ENCODE measurements around the gene CCL25. TPM values are rescaled to one million over a fixed set of nuclear protein-coding genes. Genes with fewer than 3 reads are reported as not detected.

The CCL25 gene
- total and polyA plus RNA-seq, 2 of the 4 experiments (the other 2 are of a cell fraction): not detected

GRCh38 chr19:8028951-8029491, 23.5 kb upstream of the CCL25 start:
- no peak overlapping the region for H3K27ac ChIP-seq (ENCODE audit: insufficient read depth, low read length)
- H2AK9ac ChIP-seq (replicated peaks; ENCODE audit: low read depth, low read length, poor library complexity): no peak overlapping the region
- no peak overlapping the region for H3K14ac ChIP-seq (replicated peaks; ENCODE audit: low read depth, low read length)
- WGBS, 2 experiments (ENCODE audit: extremely low coverage in 2 of 2, insufficient read length in 1 of 2): no CpG with 5 or more reads among the region's 12 CpGs
- H2AK5ac ChIP-seq (ENCODE audit: low read depth, low read length): no peak overlapping the region
- H3K4ac ChIP-seq (ENCODE audit: low read depth, low read length): no peak overlapping the region
- no peak overlapping the region for H2BK5ac ChIP-seq (ENCODE audit: low read depth, low read length, poor library complexity, severe bottlenecking)
- no peaks in the 10 kb centered on the region for H4K20me1 ChIP-seq (ENCODE audit: insufficient read depth, low read length)
- H3K4me1 ChIP-seq (ENCODE audit: control insufficient read depth, insufficient read depth, low read length): peaks cover 2% of the 10 kb centered on the region; the same call in 1 of the 2 replicates
- H4K8ac ChIP-seq (ENCODE audit: low read depth in 2 of 2, low read length in 2 of 2): no peak overlapping the region
- in situ Hi-C loops (cut with MboI; ENCODE audit: low sequenced_read_pairs): no loop called here
- H3K9me3 ChIP-seq (ENCODE audit: control insufficient read depth, insufficient read depth, low read length): no peaks in the 10 kb centered on the region
- POLR2A ChIA-PET (ENCODE audit: unreplicated experiment): interaction anchor here (0.6 kb wide), 1 partner anchor 27 kb away, joined by 7 read pairs; no protein-coding TSS in a partner anchor
- H3K27me3 ChIP-seq (ENCODE audit: control insufficient read depth, insufficient read depth, low read length): no peaks in the 10 kb centered on the region
- no peak overlapping the region for H2BK15ac ChIP-seq (ENCODE audit: low read depth, low read length)
- H3K36me3 ChIP-seq (ENCODE audit: control insufficient read depth, insufficient read depth, low read length): no peaks in the 10 kb centered on the region
- peak; percentile 82 for ATAC-seq (ENCODE audit: low read depth)
- intact Hi-C loops (cut with micrococcal nuclease): no loop called here
- no peak overlapping the region for H4K5ac ChIP-seq (ENCODE audit: low read depth, low read length)
- H3K4me3 ChIP-seq (ENCODE audit: insufficient read depth, low read depth, low read length): no peak overlapping the region
- no peak overlapping the region for H3K23ac ChIP-seq (ENCODE audit: low read depth, low read length)
- H3K9me1 ChIP-seq (ENCODE audit: insufficient read depth, low read length): no peaks in the 10 kb centered on the region; the same call in 1 of the 2 replicates
- BruUV-seq (replicated peaks): no TSS peak
- peak overlapping the region; percentile 72 for H2AFZ ChIP-seq (replicated peaks; ENCODE audit: low read length, poor library complexity)
- TF ChIP-seq POLR2A (IDR thresholded peaks at IDR 0.05; ENCODE audit: low read depth, low read length) (no peak), CEBPB (IDR thresholded peaks at IDR 0.05; ENCODE audit: low read depth, low read length) (no peak), CHD1 (IDR thresholded peaks at IDR 0.05; ENCODE audit: low read depth, low read length) (no peak), MXI1 (IDR thresholded peaks at IDR 0.05; ENCODE audit: borderline replicate concordance, low read depth, low read length) (no peak), RCOR1 (IDR thresholded peaks at IDR 0.05; ENCODE audit: insufficient replicate concordance, low read length) (no peak), NFE2L2 (IDR thresholded peaks at IDR 0.05; ENCODE audit: low read depth, low read length) (no peak), RAD21 (IDR thresholded peaks at IDR 0.05; ENCODE audit: low read length) (no peak), MAZ (IDR thresholded peaks at IDR 0.05; ENCODE audit: borderline replicate concordance, low read depth, low read length) (no peak), SMC3 (IDR thresholded peaks at IDR 0.05; ENCODE audit: low read depth, low read length) (no peak)
- TF ChIP-seq, protein P1, sequence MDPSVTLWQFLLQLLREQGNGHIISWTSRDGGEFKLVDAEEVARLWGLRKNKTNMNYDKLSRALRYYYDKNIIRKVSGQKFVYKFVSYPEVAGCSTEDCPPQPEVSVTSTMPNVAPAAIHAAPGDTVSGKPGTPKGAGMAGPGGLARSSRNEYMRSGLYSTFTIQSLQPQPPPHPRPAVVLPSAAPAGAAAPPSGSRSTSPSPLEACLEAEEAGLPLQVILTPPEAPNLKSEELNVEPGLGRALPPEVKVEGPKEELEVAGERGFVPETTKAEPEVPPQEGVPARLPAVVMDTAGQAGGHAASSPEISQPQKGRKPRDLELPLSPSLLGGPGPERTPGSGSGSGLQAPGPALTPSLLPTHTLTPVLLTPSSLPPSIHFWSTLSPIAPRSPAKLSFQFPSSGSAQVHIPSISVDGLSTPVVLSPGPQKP (IDR thresholded peaks at IDR 0.05; ENCODE audit: borderline replicate concordance, low read depth, low read length): no peak
- TF ChIP-seq, protein P2, sequence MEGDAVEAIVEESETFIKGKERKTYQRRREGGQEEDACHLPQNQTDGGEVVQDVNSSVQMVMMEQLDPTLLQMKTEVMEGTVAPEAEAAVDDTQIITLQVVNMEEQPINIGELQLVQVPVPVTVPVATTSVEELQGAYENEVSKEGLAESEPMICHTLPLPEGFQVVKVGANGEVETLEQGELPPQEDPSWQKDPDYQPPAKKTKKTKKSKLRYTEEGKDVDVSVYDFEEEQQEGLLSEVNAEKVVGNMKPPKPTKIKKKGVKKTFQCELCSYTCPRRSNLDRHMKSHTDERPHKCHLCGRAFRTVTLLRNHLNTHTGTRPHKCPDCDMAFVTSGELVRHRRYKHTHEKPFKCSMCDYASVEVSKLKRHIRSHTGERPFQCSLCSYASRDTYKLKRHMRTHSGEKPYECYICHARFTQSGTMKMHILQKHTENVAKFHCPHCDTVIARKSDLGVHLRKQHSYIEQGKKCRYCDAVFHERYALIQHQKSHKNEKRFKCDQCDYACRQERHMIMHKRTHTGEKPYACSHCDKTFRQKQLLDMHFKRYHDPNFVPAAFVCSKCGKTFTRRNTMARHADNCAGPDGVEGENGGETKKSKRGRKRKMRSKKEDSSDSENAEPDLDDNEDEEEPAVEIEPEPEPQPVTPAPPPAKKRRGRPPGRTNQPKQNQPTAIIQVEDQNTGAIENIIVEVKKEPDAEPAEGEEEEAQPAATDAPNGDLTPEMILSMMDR (conservative IDR thresholded peaks at IDR 0.05; ENCODE audit: low read depth, low read length): no peak
- peak; percentile 13 for DNase-seq
- H2BK120ac ChIP-seq (ENCODE audit: low read depth, low read length): no peak overlapping the region
- dilution Hi-C loops (cut with HindIII; ENCODE audit: low sequenced_read_pairs, unreplicated experiment): no loop called here
- H3K18ac ChIP-seq (ENCODE audit: low read depth, low read length): no peak overlapping the region
- no peak overlapping the region for H3K4me2 ChIP-seq (ENCODE audit: low read depth, low read length)
- H3K79me1 ChIP-seq (ENCODE audit: low read depth in 1 of 2, low read length in 2 of 2): no peaks in the 10 kb centered on the region
- CTCF ChIA-PET: interaction anchor here (0.7 kb wide), 1 partner anchor 9 kb away, joined by 3 read pairs; no protein-coding TSS in a partner anchor
- no peak overlapping the region for H3K56ac ChIP-seq (ENCODE audit: extremely low read depth, insufficient read depth, low read length)
- H3K9ac ChIP-seq (ENCODE audit: low read depth, low read length): no peak overlapping the region
- H2BK20ac ChIP-seq (ENCODE audit: low read depth, low read length): no peak overlapping the region
- no peak overlapping the region for H4K91ac ChIP-seq (ENCODE audit: insufficient read depth, low read depth, low read length)
